ENCODE data around the gene CASP8. TPM values are rescaled to one million over a fixed set of nuclear protein-coding genes. Genes with fewer than 3 reads are reported as not detected.

The CASP8 gene
- total RNA-seq, result 19.4 and 23.2 TPM in 2 replicates

GRCh38 chr2:201260302-201260800, at the start of gene CASP8:
TSS of gene CASP8 (plus strand) at chr2:201260536. CDS start at chr2:201266487, 5,951 bp downstream.
- DNase-seq (ENCODE audit: insufficient read length, low spot score, missing footprints), result peak; percentile 47
- peak within 1 kb of the TSS; percentile 85 for H3K4me3 ChIP-seq (ENCODE audit: insufficient read depth, low read length)
- H3K4me1 ChIP-seq (ENCODE audit: insufficient read depth, low read length), result peaks cover 57% of the 10 kb centered on the region
- H2AFZ ChIP-seq (ENCODE audit: low read length), result peak within 1 kb of the TSS; percentile 85
- H3K9me3 ChIP-seq (ENCODE audit: low read depth, low read length), result no peaks in the 10 kb centered on the region
- peak within 1 kb of the TSS; percentile 97 for H3K4me2 ChIP-seq (ENCODE audit: insufficient read depth, low read length)
- H3K27ac ChIP-seq (ENCODE audit: low read depth, low read length), result peak within 1 kb of the TSS; percentile 97
- no peaks in the 10 kb centered on the region for H3K36me3 ChIP-seq (ENCODE audit: insufficient read depth, low read length)
- no peaks in the 10 kb centered on the region for H4K20me1 ChIP-seq (ENCODE audit: insufficient read depth, low read length)
- H3K27me3 ChIP-seq (ENCODE audit: insufficient read depth, low read length), result no peaks in the 10 kb centered on the region
- peaks cover 55% of the 10 kb centered on the region for H3K79me2 ChIP-seq (ENCODE audit: insufficient read depth, low read length)
- no peak for TF ChIP-seq CTCF (IDR thresholded peaks at IDR 0.05; ENCODE audit: extremely low read depth, low read depth, low read length)

- no peak overlapping the region for H2AFZ ChIP-seq (ENCODE audit: low read length)
- H3K4me2 ChIP-seq (ENCODE audit: insufficient read depth, low read length), result no peak overlapping the region
- H3K9me3 ChIP-seq (ENCODE audit: low read depth, low read length), result no peaks in the 10 kb centered on the region
- no peaks in the 10 kb centered on the region for H3K36me3 ChIP-seq (ENCODE audit: insufficient read depth, low read length)
- H3K27me3 ChIP-seq (ENCODE audit: insufficient read depth, low read length), result no peaks in the 10 kb centered on the region
- no peak overlapping the region for H3K27ac ChIP-seq (ENCODE audit: low read depth, low read length)
- DNase-seq (ENCODE audit: insufficient read length, low spot score, missing footprints), result no peak
- TF ChIP-seq CTCF (IDR thresholded peaks at IDR 0.05; ENCODE audit: extremely low read depth, low read depth, low read length), result no peak
- H3K79me2 ChIP-seq (ENCODE audit: insufficient read depth, low read length), result no peaks in the 10 kb centered on the region
- no peaks in the 10 kb centered on the region for H4K20me1 ChIP-seq (ENCODE audit: insufficient read depth, low read length)
- H3K4me3 ChIP-seq (ENCODE audit: insufficient read depth, low read length), result no peak overlapping the region
- H3K4me1 ChIP-seq (ENCODE audit: insufficient read depth, low read length), result no peaks in the 10 kb centered on the region
Measured at GRCh38 chr2:201215963-201216362, 44.4 kb upstream of the CASP8 start.

- H3K4me2 ChIP-seq (ENCODE audit: insufficient read depth, low read length), result no peak overlapping the region
Measured at GRCh38 chr2:201216918-201217317, 43.4 kb upstream of the CASP8 start.

GRCh38 chr2:201218780-201219179, 41.6 kb upstream of the CASP8 start:
- Histone ChIP-seq H3K4me2 (ENCODE audit: insufficient read depth, low read length) (no peak overlapping the region), H3K36me3 (ENCODE audit: insufficient read depth, low read length) (no peaks in the 10 kb centered on the region), H3K4me3 (ENCODE audit: insufficient read depth, low read length) (no peak overlapping the region), H2AFZ (ENCODE audit: low read length) (no peak overlapping the region), H3K9me3 (ENCODE audit: low read depth, low read length) (no peaks in the 10 kb centered on the region), H3K4me1 (ENCODE audit: insufficient read depth, low read length) (peaks cover 4% of the 10 kb centered on the region), H4K20me1 (ENCODE audit: insufficient read depth, low read length) (no peaks in the 10 kb centered on the region), H3K27ac (ENCODE audit: low read depth, low read length) (no peak overlapping the region), H3K79me2 (ENCODE audit: insufficient read depth, low read length) (no peaks in the 10 kb centered on the region), H3K27me3 (ENCODE audit: insufficient read depth, low read length) (no peaks in the 10 kb centered on the region)
- no peak for TF ChIP-seq CTCF (IDR thresholded peaks at IDR 0.05; ENCODE audit: extremely low read depth, low read depth, low read length)
- DNase-seq (ENCODE audit: insufficient read length, low spot score, missing footprints), result no peak

More at GRCh38 chr2:201216918-201217317, 43.4 kb upstream of the CASP8 start:
- Histone ChIP-seq H3K4me3 (ENCODE audit: insufficient read depth, low read length) (no peak overlapping the region), H3K79me2 (ENCODE audit: insufficient read depth, low read length) (no peaks in the 10 kb centered on the region), H3K4me1 (ENCODE audit: insufficient read depth, low read length) (no peaks in the 10 kb centered on the region), H2AFZ (ENCODE audit: low read length) (no peak overlapping the region), H3K27me3 (ENCODE audit: insufficient read depth, low read length) (no peaks in the 10 kb centered on the region), H3K36me3 (ENCODE audit: insufficient read depth, low read length) (no peaks in the 10 kb centered on the region), H4K20me1 (ENCODE audit: insufficient read depth, low read length) (no peaks in the 10 kb centered on the region), H3K9me3 (ENCODE audit: low read depth, low read length) (no peaks in the 10 kb centered on the region), H3K27ac (ENCODE audit: low read depth, low read length) (no peak overlapping the region)
- DNase-seq (ENCODE audit: insufficient read length, low spot score, missing footprints), result no peak
- TF ChIP-seq CTCF (IDR thresholded peaks at IDR 0.05; ENCODE audit: extremely low read depth, low read depth, low read length), result no peak

Measured in osteoblast (primary cell).